ES-I3 (cell line): ENCODE measurements around the gene CDH23.

ENCODE experiments used
- H3K36me3 ChIP-seq: 2 replicates; pipeline ENCODE4 v1.6.1; 2013; ENCODE audit warnings: mild to moderate bottlenecking, low read length, control low read depth, moderate library complexity; ENCODE audit not compliant: insufficient read depth
- H3K4me1 ChIP-seq: 2 replicates; pipeline ENCODE4 v1.6.1; 2013; ENCODE audit warnings: mild to moderate bottlenecking, control low read depth, low read length; ENCODE audit not compliant: insufficient read depth
- H3K9ac ChIP-seq: 2 replicates; pipeline ENCODE4 v1.6.1; 2013; ENCODE audit warnings: low read depth, mild to moderate bottlenecking, low read length, moderate library complexity
- H3K9me3 ChIP-seq: 2 replicates; pipeline ENCODE4 v1.6.1; 2013; ENCODE audit warnings: mild to moderate bottlenecking, low read length, moderate library complexity; ENCODE audit not compliant: control insufficient read depth, insufficient read depth

Gene CDH23

GRCh38 chr10:71505862-71506261 is 109.1 kb downstream of the CDH23 start:
- Histone ChIP-seq H3K4me1 (no peaks in the 10 kb centered on the region; the same call in 1 of the 2 replicates), H3K9me3 (no peaks in the 10 kb centered on the region), H3K9ac (no peak overlapping the region), H3K36me3 (no peaks in the 10 kb centered on the region)

- Histone ChIP-seq H3K9ac (no peak overlapping the region), H3K36me3 (no peaks in the 10 kb centered on the region), H3K9me3 (no peaks in the 10 kb centered on the region), H3K4me1 (no peaks in the 10 kb centered on the region; the same call in 1 of the 2 replicates)
Observed at GRCh38 chr10:71509444-71509843, 112.7 kb downstream of the CDH23 start.

GRCh38 chr10:71511206-71511605 is 114.5 kb downstream of the CDH23 start:
- Histone ChIP-seq H3K9ac (no peak overlapping the region), H3K36me3 (no peaks in the 10 kb centered on the region), H3K9me3 (no peaks in the 10 kb centered on the region), H3K4me1 (no peaks in the 10 kb centered on the region; the same call in 1 of the 2 replicates)

GRCh38 chr10:71512312-71512711 is 115.6 kb downstream of the CDH23 start:
- H3K9ac ChIP-seq = no peak overlapping the region
- H3K36me3 ChIP-seq = no peaks in the 10 kb centered on the region

GRCh38 chr10:71512761-71513539 is 116.2 kb downstream of the CDH23 start:
- Histone ChIP-seq H3K9me3 (no peaks in the 10 kb centered on the region), H3K4me1 (no peaks in the 10 kb centered on the region; the same call in 1 of the 2 replicates), H3K36me3 (no peaks in the 10 kb centered on the region), H3K9ac (no peak overlapping the region)

More at GRCh38 chr10:71512312-71512711, 115.6 kb downstream of the CDH23 start:
- Histone ChIP-seq H3K9me3 (no peaks in the 10 kb centered on the region), H3K4me1 (no peaks in the 10 kb centered on the region; the same call in 1 of the 2 replicates)

- Histone ChIP-seq H3K9ac (no peak overlapping the region), H3K4me1 (no peaks in the 10 kb centered on the region; the same call in 1 of the 2 replicates), H3K9me3 (no peaks in the 10 kb centered on the region), H3K36me3 (no peaks in the 10 kb centered on the region)
Observed at GRCh38 chr10:71513540-71513853, 116.8 kb downstream of the CDH23 start.

- Histone ChIP-seq H3K4me1 (no peaks in the 10 kb centered on the region; the same call in 1 of the 2 replicates), H3K36me3 (no peaks in the 10 kb centered on the region), H3K9ac (no peak overlapping the region), H3K9me3 (no peaks in the 10 kb centered on the region)
Observed at GRCh38 chr10:71513936-71514335, 117.2 kb downstream of the CDH23 start.

GRCh38 chr10:71515531-71516172 is 118.9 kb downstream of the CDH23 start:
- no peaks in the 10 kb centered on the region for H3K9me3 ChIP-seq
- no peaks in the 10 kb centered on the region for H3K36me3 ChIP-seq
- no peaks in the 10 kb centered on the region; the same call in 1 of the 2 replicates for H3K4me1 ChIP-seq
- H3K9ac ChIP-seq = no peak overlapping the region

GRCh38 chr10:71516890-71517289 is 120.2 kb downstream of the CDH23 start:
- H3K4me1 ChIP-seq = no peaks in the 10 kb centered on the region; the same call in 1 of the 2 replicates
- no peaks in the 10 kb centered on the region for H3K36me3 ChIP-seq
- no peak overlapping the region for H3K9ac ChIP-seq
- no peaks in the 10 kb centered on the region for H3K9me3 ChIP-seq

- Histone ChIP-seq H3K9ac (no peak overlapping the region), H3K36me3 (no peaks in the 10 kb centered on the region), H3K4me1 (no peaks in the 10 kb centered on the region; the same call in 1 of the 2 replicates), H3K9me3 (no peaks in the 10 kb centered on the region)
Observed at GRCh38 chr10:71517298-71518169, 120.8 kb downstream of the CDH23 start.

GRCh38 chr10:71520042-71520441 is 123.3 kb downstream of the CDH23 start:
- H3K36me3 ChIP-seq = no peaks in the 10 kb centered on the region
- H3K9ac ChIP-seq = no peak overlapping the region
- H3K9me3 ChIP-seq = no peaks in the 10 kb centered on the region
- H3K4me1 ChIP-seq = no peaks in the 10 kb centered on the region

GRCh38 chr10:71521504-71522441 is 125.1 kb downstream of the CDH23 start:
- no peaks in the 10 kb centered on the region for H3K9me3 ChIP-seq
- H3K36me3 ChIP-seq = no peaks in the 10 kb centered on the region
- H3K4me1 ChIP-seq = no peaks in the 10 kb centered on the region
- H3K9ac ChIP-seq = no peak overlapping the region

GRCh38 chr10:71522442-71523144 is 125.9 kb downstream of the CDH23 start:
- Histone ChIP-seq H3K9ac (no peak overlapping the region), H3K36me3 (no peaks in the 10 kb centered on the region), H3K4me1 (no peaks in the 10 kb centered on the region), H3K9me3 (no peaks in the 10 kb centered on the region)
